HFF-Myc (cell line): ENCODE measurements around the gene THAP11.
A peak's percentile ranks its signal among the peaks of the same experiment; 100 is the strongest.

Experiments
- DNase-seq: peaks from one replicate; pipeline ENCODE4 v3.0.0-alpha.2; 2011; ENCODE audit warnings: low read depth; ENCODE audit errors: extremely low read depth
- H3K4me3 ChIP-seq: replicated peaks from 2 replicates; pipeline ENCODE4 v1.5.1; 2011; ENCODE audit warnings: low read depth, mild to moderate bottlenecking, control low read depth, low read length
- CTCF ChIP-seq: IDR thresholded peaks from 2 replicates; pipeline ENCODE4 v1.5.1; 2012; ENCODE audit warnings: mild to moderate bottlenecking, low read depth, low read length, control low read depth; ENCODE audit errors: missing control alignments

THAP11 gene

GRCh38 chr16:67886387-67886786 lies 44.3 kb downstream of the THAP11 start:
- DNase-seq, result no peak
- no peak for TF ChIP-seq CTCF
- H3K4me3 ChIP-seq, result no peak overlapping the region

- DNase-seq, result no peak
- TF ChIP-seq CTCF, result no peak
Measured at GRCh38 chr16:67888331-67888730, 46.2 kb downstream of the THAP11 start.

GRCh38 chr16:67892375-67892774 lies 50.3 kb downstream of the THAP11 start:
- no peak for TF ChIP-seq CTCF
- peak overlapping the region; percentile 36 for H3K4me3 ChIP-seq

More at GRCh38 chr16:67888331-67888730, 46.2 kb downstream of the THAP11 start:
- no peak overlapping the region for H3K4me3 ChIP-seq

GRCh38 chr16:67892899-67893742 lies 51.0 kb downstream of the THAP11 start, which contains the start of gene PSKH1:
PSKH1 (plus strand) TSS chr16:67893254; CDS start chr16:67908750, 15,496 bp downstream.
- no peak for TF ChIP-seq CTCF
- H3K4me3 ChIP-seq, result peak within 1 kb of the TSS; percentile 98
- peak; percentile 81 for DNase-seq

More at GRCh38 chr16:67892375-67892774, 50.3 kb downstream of the THAP11 start:
- no peak for DNase-seq
